Epithelial cell of esophagus (primary cell): Measurements from ENCODE around the gene FARS2.

Experiments used
- DNase-seq: peaks from one replicate; pipeline ENCODE4 v3.0.0; 2010; ENCODE audit warnings: low read depth
- H3K4me3 ChIP-seq: 2 replicates; pipeline ENCODE4 v1.5.1; 2011; ENCODE audit warnings: mild to moderate bottlenecking, low read length, control low read depth
- TF ChIP-seq, protein P1 (sequence below): IDR thresholded peaks from 2 replicates; pipeline ENCODE4 v1.5.1; 2011; ENCODE audit warnings: low read depth, mild to moderate bottlenecking, low read length, control low read depth, inconsistent platforms; ENCODE audit not compliant: insufficient read depth; ENCODE audit errors: missing control alignments

FARS2 gene

DNA sequence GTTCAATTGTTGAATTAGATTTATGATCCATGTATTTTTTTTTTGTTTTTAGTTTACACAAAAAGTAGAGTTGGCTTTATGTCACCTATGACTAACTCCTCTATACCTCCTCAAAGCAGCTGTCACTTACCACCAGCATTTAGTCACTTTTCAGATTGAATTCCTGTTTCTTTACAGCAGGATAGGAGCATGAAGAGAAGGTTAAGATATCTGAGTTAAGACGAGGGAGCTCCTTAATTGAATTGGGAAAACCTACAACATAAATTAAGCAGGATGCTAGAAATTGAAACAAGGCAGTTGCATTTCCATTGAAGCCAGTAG is 237.2 kb downstream of the FARS2 start:
- H3K4me3 ChIP-seq = no peak overlapping the region
- no peak for DNase-seq
- TF ChIP-seq, protein P1, sequence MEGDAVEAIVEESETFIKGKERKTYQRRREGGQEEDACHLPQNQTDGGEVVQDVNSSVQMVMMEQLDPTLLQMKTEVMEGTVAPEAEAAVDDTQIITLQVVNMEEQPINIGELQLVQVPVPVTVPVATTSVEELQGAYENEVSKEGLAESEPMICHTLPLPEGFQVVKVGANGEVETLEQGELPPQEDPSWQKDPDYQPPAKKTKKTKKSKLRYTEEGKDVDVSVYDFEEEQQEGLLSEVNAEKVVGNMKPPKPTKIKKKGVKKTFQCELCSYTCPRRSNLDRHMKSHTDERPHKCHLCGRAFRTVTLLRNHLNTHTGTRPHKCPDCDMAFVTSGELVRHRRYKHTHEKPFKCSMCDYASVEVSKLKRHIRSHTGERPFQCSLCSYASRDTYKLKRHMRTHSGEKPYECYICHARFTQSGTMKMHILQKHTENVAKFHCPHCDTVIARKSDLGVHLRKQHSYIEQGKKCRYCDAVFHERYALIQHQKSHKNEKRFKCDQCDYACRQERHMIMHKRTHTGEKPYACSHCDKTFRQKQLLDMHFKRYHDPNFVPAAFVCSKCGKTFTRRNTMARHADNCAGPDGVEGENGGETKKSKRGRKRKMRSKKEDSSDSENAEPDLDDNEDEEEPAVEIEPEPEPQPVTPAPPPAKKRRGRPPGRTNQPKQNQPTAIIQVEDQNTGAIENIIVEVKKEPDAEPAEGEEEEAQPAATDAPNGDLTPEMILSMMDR = no peak

DNA sequence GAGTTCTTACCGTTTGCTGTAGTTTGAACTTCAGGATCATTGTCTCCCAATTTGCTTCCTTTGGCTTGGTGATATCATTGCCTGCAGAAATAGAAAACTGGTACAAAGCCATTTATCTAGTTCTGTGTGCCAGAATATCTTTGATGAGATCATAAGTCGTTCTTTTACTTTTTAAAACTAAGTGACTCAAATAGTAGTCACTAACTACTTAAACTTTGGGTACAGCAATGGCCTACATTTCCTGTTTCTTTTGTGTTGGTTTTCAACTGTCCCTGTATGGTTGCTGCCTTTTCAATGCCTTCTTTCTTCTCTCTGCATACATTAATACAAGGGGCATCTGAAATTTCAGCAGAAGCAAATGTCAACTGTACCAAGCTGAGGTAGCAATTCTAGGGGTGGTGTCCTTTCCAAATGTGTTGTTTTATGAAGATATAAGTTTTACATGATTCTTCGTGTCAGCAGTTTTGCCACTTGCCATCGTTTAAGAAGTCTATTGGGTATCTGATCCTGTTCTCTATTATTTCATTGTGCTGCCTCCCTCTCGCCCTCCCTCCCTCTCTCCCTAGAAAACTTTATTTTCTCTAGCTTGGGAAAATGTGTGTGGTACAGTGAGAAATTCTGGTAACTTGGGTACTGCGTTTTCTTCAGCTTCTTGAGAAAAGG is 238.5 kb downstream of the FARS2 start:
- TF ChIP-seq, protein P1 = no peak
- peak; percentile 54 for DNase-seq

DNA sequence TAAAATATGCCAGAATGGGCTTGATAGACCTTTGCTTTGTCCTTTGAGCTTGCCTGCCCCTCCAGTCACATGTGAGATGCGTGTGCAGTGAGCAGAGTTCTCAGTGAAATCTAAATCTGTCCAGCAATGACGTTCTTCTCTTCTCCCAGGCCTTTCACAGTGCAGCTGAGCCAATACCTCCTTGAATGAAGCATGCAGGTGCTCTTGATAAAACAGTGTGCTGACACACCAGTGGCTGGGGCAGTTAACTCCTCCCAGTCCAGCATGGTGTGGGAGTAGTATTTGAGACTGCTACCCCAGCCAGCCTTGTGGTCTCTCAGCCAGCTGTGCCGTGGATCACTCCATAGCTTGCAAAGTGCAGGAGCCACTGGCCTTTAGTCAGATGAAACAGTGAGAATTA is 240.5 kb downstream of the FARS2 start:
- TF ChIP-seq, protein P1 = no peak
- H3K4me3 ChIP-seq = no peak overlapping the region
- DNase-seq = no peak

More for the DNA sequence above, 238.5 kb downstream of the FARS2 start:
- no peak overlapping the region for H3K4me3 ChIP-seq

DNA sequence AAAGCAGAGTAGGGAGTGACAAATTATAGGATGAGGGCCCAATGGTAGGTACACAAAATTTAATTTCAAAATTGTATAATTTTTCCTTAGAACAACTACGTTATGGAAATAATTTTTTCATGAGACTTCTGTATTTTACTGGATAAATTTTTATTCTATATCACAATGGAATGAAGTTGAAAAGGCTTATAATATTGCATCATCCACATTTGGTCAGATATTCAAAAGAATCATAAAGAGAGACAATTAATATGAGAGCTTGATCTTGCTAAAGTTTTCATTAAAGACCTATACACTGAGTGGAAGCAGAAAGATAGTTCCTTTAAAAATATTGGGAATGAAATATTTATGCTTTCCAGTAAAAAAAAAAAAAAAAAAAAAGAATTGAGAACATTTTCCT is 242.8 kb downstream of the FARS2 start:
- no peak for DNase-seq
- H3K4me3 ChIP-seq = no peak overlapping the region
- TF ChIP-seq, protein P1 = no peak

DNA sequence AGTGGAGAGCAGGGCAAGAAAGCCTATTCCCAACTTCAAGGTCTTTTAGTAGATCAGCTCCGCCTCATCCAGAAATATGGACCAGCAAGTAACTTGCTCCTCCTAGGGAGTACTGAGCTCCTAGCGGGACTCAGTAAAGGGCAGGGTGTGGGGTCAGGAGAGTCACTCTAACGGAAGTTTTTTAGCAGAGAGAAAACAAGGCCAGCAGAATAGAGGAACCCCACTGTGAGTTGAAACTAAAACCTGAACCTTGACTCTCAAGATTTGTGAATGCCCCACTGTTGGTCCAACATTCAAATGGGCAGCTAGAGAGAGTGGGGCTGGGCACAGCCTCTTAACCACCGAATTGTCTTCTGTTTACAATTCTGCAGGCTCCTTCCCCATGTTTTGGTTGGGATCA is 244.8 kb downstream of the FARS2 start:
- H3K4me3 ChIP-seq = no peak overlapping the region
- TF ChIP-seq, protein P1 = no peak
- no peak for DNase-seq

DNA sequence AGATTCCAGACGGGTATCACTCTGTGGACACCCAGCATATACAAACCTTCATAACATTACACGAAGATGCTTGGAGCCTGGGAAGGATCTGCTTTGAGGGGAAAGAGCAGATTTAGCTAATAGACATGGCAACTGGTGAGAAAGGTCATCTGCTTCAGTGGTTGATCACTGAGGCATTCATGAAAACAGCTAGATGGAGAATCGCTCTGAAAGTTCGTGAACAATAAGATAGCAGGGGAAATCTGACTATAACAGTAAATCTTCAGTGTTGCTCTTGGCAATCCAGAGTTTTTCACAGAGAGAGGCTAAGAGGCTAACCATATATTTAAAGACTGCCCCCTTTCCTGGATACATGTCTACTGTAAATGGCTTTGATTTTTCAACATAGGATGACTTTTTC is 245.3 kb downstream of the FARS2 start:
- no peak for DNase-seq
- TF ChIP-seq, protein P1 = no peak
- no peak overlapping the region for H3K4me3 ChIP-seq

DNA sequence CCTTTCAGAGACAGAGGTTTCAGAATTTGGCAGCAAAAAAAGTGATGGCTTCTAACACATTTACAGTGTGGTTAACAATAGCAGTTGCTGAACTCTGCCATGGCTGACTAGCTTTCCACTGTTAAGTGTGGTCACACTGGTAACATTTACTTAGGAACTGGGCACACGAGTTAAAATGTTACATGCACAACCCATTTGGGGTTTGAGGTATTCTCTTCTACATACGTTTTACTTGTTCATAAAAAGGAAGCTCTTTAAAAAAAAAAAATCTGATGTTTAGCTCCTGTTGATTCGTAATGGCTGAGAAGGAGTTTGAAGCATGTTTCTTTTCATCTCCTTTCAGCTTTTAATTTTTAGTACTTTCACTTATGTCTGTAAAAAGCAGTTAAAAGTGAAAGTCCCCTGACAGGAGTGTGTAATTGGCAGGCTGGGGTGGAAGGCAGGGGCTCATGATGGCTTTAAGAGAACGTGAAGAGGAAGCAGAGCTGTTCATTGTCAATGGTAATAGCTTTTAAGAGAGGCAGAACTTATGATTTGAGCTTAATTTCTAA is 245.9 kb downstream of the FARS2 start:
- TF ChIP-seq, protein P1 = no peak
- no peak for DNase-seq
- no peak overlapping the region for H3K4me3 ChIP-seq
